MM.1S (cell line): ENCODE measurements around the gene RPL10A.

Experiments used
- DNase-seq: peaks from one replicate; pipeline ENCODE4 v3.0.0-alpha.2; 2015
- H2AFZ ChIP-seq: fragments of 300-600 bp; sonication (generic); 2 replicates; pipeline ENCODE4 v1.6.0; 2016; ENCODE audit warnings: antibody characterized with exemption, low read length
- H3F3A ChIP-seq: fragments of 300-600 bp; sonication (generic); 2 replicates; pipeline ENCODE4 v1.6.1; 2016; ENCODE audit warnings: mild to moderate bottlenecking, antibody characterized with exemption, low read length, moderate library complexity, mixed read lengths; ENCODE audit not compliant: insufficient read depth
- H3K27ac ChIP-seq: fragments of 300-600 bp; sonication (generic); 2 replicates; pipeline ENCODE4 v1.5.1; 2016; ENCODE audit warnings: mild to moderate bottlenecking, low read length
- H3K27me3 ChIP-seq: fragments of 300-600 bp; sonication (generic); replicated peaks from 2 replicates; pipeline ENCODE4 v1.6.0; 2016; ENCODE audit warnings: low read length; ENCODE audit not compliant: insufficient read depth
- H3K36me3 ChIP-seq: fragments of 300-600 bp; sonication (generic); replicated peaks from 2 replicates; pipeline ENCODE4 v1.6.1; 2016; ENCODE audit warnings: mild to moderate bottlenecking, low read length, mixed read lengths; ENCODE audit not compliant: insufficient read depth
- H3K4me1 ChIP-seq: fragments of 300-600 bp; sonication (generic); 2 replicates; pipeline ENCODE4 v1.6.1; 2016; ENCODE audit warnings: low read length, mixed read lengths
- H3K4me2 ChIP-seq: fragments of 300-600 bp; sonication (generic); 2 replicates; pipeline ENCODE4 v1.6.0; 2016; ENCODE audit warnings: low read depth, low read length
- H3K4me3 ChIP-seq: fragments of 300-600 bp; sonication (generic); 2 replicates; pipeline ENCODE4 v1.5.1; 2016; ENCODE audit warnings: low read length, mixed read lengths
- H3K79me2 ChIP-seq: fragments of 300-600 bp; sonication (generic); 2 replicates; pipeline ENCODE4 v1.6.1; 2016; ENCODE audit warnings: mixed run types, low read length, mixed read lengths
- H3K9ac ChIP-seq: fragments of 300-600 bp; sonication (generic); 2 replicates; pipeline ENCODE4 v1.6.1; 2016; ENCODE audit warnings: low read length, mixed read lengths
- H3K9me2 ChIP-seq: fragments of 300-600 bp; sonication (generic); replicated peaks from 2 replicates; pipeline ENCODE4 v1.6.1; 2016; ENCODE audit warnings: mild to moderate bottlenecking, low read length, mixed read lengths; ENCODE audit not compliant: insufficient read depth
- H3K9me3 ChIP-seq: fragments of 300-600 bp; sonication (generic); replicated peaks from 2 replicates; pipeline ENCODE4 v1.6.1; 2016; ENCODE audit warnings: mild to moderate bottlenecking, low read length, mixed read lengths; ENCODE audit not compliant: insufficient read depth
- H4K20me1 ChIP-seq: fragments of 300-600 bp; sonication (generic); 2 replicates; pipeline ENCODE4 v1.6.1; 2016; ENCODE audit warnings: mild to moderate bottlenecking, low read length, moderate library complexity, mixed read lengths; ENCODE audit not compliant: insufficient read depth
- EZH2 ChIP-seq: fragments of 300-600 bp; sonication (generic); optimal IDR thresholded peaks from 2 replicates; pipeline ENCODE3; 2017; ENCODE audit warnings: low read depth, mild to moderate bottlenecking, antibody characterized with exemption, low read length, mixed read lengths
- EZH2phosphoT487 ChIP-seq: fragments of 300-600 bp; sonication (generic); IDR thresholded peaks from 2 replicates; pipeline ENCODE4 v1.6.1; 2018; ENCODE audit warnings: antibody characterized with exemption, low read length
- TF ChIP-seq, protein P1 (sequence below): fragments of 300-600 bp; sonication (generic); IDR thresholded peaks from 2 replicates; pipeline ENCODE4 v1.5.1; 2016; ENCODE audit warnings: antibody characterized with exemption, low read length, mixed read lengths

The RPL10A gene

DNA sequence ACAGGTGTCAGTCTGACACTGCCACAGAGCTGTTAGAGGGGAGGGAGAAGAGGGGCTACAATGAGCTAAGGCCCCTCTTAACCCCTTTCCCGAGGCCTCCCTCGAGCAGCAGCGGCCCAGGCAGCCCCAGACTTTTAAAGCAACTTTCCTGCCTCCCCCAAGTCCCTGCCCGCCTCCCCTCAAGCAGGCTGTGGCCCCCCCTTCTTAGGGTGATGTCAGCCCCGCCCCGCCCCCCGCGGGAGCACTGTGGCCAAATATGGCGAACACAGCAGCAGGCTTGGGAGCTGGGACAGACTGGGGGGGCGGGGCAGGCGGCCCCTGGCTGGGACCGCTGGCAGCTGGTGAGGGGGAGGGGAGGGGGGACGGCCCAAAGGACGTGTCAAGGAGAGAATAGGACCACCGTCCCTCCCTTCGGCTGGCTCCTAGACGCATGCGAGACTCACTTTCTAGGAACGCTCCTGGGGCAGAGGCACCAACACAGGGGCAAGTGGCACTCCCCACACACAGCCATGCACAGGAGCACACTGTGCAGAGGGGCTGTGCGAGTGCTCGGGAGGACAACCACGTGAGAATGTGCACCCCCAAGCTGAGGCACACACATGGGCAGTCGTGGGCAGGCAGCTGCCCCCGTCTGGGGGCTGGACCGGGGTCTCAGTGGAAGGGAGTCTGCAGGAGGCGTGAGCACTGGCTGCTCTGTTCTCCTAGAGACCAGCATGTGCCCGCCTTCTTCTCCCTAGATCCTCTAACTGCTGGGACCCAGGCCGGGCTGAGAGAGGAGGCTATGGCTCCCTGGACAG lies 22.0 kb downstream of the RPL10A start:
- Histone ChIP-seq H3K36me3 (no peaks in the 10 kb centered on the region), H3K27me3 (peaks cover 5% of the 10 kb centered on the region), H3K4me3 (no peak overlapping the region), H3K9me2 (no peaks in the 10 kb centered on the region), H2AFZ (no peak overlapping the region), H3K27ac (no peak overlapping the region), H3K9ac (no peak overlapping the region), H3F3A (no peaks in the 10 kb centered on the region), H3K9me3 (no peaks in the 10 kb centered on the region), H3K4me1 (no peaks in the 10 kb centered on the region), H3K79me2 (no peaks in the 10 kb centered on the region), H3K4me2 (no peak overlapping the region), H4K20me1 (no peaks in the 10 kb centered on the region)
- no peak for DNase-seq
- TF ChIP-seq, protein P1, sequence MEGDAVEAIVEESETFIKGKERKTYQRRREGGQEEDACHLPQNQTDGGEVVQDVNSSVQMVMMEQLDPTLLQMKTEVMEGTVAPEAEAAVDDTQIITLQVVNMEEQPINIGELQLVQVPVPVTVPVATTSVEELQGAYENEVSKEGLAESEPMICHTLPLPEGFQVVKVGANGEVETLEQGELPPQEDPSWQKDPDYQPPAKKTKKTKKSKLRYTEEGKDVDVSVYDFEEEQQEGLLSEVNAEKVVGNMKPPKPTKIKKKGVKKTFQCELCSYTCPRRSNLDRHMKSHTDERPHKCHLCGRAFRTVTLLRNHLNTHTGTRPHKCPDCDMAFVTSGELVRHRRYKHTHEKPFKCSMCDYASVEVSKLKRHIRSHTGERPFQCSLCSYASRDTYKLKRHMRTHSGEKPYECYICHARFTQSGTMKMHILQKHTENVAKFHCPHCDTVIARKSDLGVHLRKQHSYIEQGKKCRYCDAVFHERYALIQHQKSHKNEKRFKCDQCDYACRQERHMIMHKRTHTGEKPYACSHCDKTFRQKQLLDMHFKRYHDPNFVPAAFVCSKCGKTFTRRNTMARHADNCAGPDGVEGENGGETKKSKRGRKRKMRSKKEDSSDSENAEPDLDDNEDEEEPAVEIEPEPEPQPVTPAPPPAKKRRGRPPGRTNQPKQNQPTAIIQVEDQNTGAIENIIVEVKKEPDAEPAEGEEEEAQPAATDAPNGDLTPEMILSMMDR: no peak
- TF ChIP-seq EZH2 (no peak), EZH2phosphoT487 (no peak)

DNA sequence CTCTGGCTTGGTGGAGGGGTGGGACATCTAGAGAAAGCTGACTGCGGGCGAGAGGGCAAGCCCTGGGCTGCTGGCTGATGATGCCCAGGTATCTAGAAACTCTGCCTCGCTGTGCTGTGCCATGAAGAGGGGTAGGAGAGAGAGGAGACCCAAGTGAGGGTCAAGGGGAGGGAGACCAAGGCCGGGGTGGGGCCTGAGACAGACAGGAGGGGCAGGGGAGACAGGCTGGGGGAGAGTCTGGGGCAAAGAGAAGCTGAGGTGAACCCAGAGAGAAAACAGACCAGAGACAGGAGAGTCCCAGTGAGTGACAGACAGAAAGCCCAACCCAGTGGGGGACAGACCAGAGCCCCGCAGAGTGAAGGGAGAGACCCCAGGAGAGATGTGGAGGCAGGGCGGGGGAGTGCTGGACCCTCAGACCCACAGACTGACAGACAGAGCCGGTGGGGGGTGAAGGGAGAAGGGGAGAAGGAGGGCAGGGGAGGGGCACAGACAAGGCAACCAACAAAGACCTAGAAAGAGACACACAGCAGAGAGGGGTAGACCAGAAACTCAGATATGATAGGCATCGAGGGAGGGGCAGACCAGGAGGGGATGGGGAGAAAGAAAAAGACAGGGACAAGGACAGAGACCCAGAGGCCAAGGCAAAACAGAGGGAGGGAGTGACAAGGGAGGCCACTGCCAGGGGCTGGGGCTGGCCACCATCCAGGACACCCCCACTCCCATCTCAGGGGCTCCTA lies 22.8 kb downstream of the RPL10A start:
- H3K4me1 ChIP-seq: no peaks in the 10 kb centered on the region

GRCh38 chr6:35491558-35492257 lies 23.5 kb downstream of the RPL10A start:
- Histone ChIP-seq H3K4me2 (no peak overlapping the region), H3K79me2 (no peaks in the 10 kb centered on the region), H3F3A (no peaks in the 10 kb centered on the region), H3K9me2 (no peaks in the 10 kb centered on the region), H3K4me1 (no peaks in the 10 kb centered on the region), H4K20me1 (no peaks in the 10 kb centered on the region), H3K27me3 (peaks cover 6% of the 10 kb centered on the region), H3K9ac (no peak overlapping the region), H3K27ac (no peak overlapping the region), H3K4me3 (no peak overlapping the region), H3K9me3 (no peaks in the 10 kb centered on the region), H2AFZ (no peak overlapping the region), H3K36me3 (no peaks in the 10 kb centered on the region)
- no peak for DNase-seq
- TF ChIP-seq EZH2: no peak

More for the DNA sequence above, 22.8 kb downstream of the RPL10A start:
- no peak for DNase-seq
- Histone ChIP-seq H3K9me2 (no peaks in the 10 kb centered on the region), H2AFZ (no peak overlapping the region), H3K79me2 (no peaks in the 10 kb centered on the region), H3K4me2 (no peak overlapping the region), H4K20me1 (no peaks in the 10 kb centered on the region), H3F3A (no peaks in the 10 kb centered on the region), H3K4me3 (no peak overlapping the region), H3K36me3 (no peaks in the 10 kb centered on the region), H3K9ac (no peak overlapping the region), H3K9me3 (no peaks in the 10 kb centered on the region), H3K27ac (no peak overlapping the region), H3K27me3 (peaks cover 6% of the 10 kb centered on the region)
- no peak for TF ChIP-seq EZH2
- TF ChIP-seq, protein P1: no peak
- TF ChIP-seq EZH2phosphoT487: no peak
